BLaER1 treated with 17β-estradiol and CSF1 and Interleukin-3, amounts not matched to agents 10 nM and 100 nM (cell line): ENCODE data around the gene GOPC.
A peak's percentile ranks its signal among the peaks of the same experiment; 100 is the strongest.

Source experiments
- H3K27ac ChIP-seq, 11 experiments: shearing (Covaris generic); formaldehyde crosslinking; 2 replicates each; pipeline ENCODE4 v1.8.1; 2022
- H3K27me3 ChIP-seq, 11 experiments: shearing (Covaris generic); formaldehyde crosslinking; 2 replicates each; pipeline ENCODE4 v1.8.1; 2022
- H3K36me3 ChIP-seq, 11 experiments: shearing (Covaris generic); formaldehyde crosslinking; 2 replicates each; pipeline ENCODE4 v1.8.1; 2022
- H3K4me1 ChIP-seq, 10 experiments: shearing (Covaris generic); formaldehyde crosslinking; 2 replicates each; pipeline ENCODE4 v1.8.1; 2022
- H3K4me2 ChIP-seq, 11 experiments: shearing (Covaris generic); formaldehyde crosslinking; 2 replicates each; pipeline ENCODE4 v1.8.1; 2022
- H3K4me3 ChIP-seq, 10 experiments: shearing (Covaris generic); formaldehyde crosslinking; 2 replicates each; pipeline ENCODE4 v1.8.1; 2022
- H3K9ac ChIP-seq, 11 experiments: shearing (Covaris generic); formaldehyde crosslinking; 2 replicates each; pipeline ENCODE4 v1.8.1; 2022
- H3K9me3 ChIP-seq, 11 experiments: shearing (Covaris generic); formaldehyde crosslinking; replicated peaks in 1 of 11; 2 replicates each; pipeline ENCODE4 v1.8.1; 2022
- H4K20me1 ChIP-seq, 11 experiments: shearing (Covaris generic); formaldehyde crosslinking; 2 replicates each; pipeline ENCODE4 v1.8.1; 2022
- Cebpa-rat ChIP-seq, 11 experiments: shearing (Covaris generic); IDR thresholded peaks; 2 replicates each; pipeline ENCODE4 v1.8.1; 2022

The GOPC gene

DNA sequence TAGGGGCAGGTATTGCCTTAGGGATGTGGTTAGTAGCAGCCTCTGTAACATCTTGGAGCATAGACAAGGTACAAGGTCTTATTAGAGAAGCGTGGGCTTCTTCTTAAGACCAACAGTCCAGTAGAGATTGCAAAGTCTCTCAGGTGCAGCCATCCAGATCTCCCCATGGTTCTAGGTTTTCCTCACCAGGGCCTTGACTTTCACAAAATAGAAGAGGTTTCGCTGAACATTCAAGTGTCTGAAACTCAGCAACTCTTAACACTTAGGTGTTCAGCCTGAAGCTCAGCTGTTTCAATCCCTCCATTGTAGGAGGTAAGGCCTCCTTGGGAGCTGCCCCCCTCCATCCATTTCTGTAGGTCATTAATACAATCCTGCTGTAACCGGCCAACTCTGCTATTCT lies 44.4 kb downstream of the GOPC start:
- no peak overlapping the region for H3K27ac ChIP-seq
- no peaks in the 10 kb centered on the region for H3K9me3 ChIP-seq
- H3K4me3 ChIP-seq, result no peak overlapping the region
- H3K27me3 ChIP-seq, result no peaks in the 10 kb centered on the region
- H3K9ac ChIP-seq, result no peak overlapping the region
- peaks cover 3 to 13% (median 5%) of the 10 kb centered on the region in 10 experiments; a peak in 16 of 20 replicates for H3K4me1 ChIP-seq
- peaks cover 15 to 37% (median 32%) of the 10 kb centered on the region in 11 experiments for H3K36me3 ChIP-seq
- no peak for TF ChIP-seq Cebpa-rat (IDR thresholded peaks at IDR 0.05)
- 0 out of 22 replicates have a peak overlapping the region, but pooled peaks of 1 of the 11 experiments have one; percentile 16 for H3K4me2 ChIP-seq
- H4K20me1 ChIP-seq, result no peaks in the 10 kb centered on the region

DNA sequence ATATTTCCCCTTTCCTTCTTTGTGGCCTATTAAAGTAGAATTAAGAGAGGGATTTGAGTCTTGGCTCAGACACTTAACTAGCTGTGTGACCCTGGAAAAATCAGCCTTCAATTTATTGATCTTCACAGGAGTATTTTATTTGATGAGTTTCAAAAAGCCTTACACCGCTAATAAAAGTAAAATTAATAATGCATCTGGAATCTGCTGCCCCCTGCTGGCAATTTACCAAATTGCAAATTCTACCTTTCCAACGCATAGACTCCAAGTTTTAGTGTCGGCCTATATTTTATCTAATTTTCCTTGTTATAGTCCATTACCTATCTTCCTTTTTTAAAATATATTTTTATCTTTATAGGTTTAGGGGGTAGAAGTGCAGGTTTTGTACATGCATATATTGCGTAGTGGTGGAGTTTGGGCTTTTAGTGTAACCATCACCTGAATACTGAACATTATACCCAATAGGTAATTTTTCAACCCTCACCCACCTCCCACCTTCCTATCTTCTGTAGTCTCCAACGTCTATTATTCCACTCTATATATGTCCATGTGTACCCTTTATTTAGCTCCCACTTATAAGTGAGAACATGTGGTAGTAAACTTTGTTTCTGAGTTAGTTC lies 46.3 kb downstream of the GOPC start:
- H3K27me3 ChIP-seq, result no peaks in the 10 kb centered on the region
- no peak overlapping the region for H3K9ac ChIP-seq
- no peak overlapping the region for H3K4me2 ChIP-seq
- H3K4me1 ChIP-seq, result peaks cover 6 to 22% (median 10%) of the 10 kb centered on the region in 10 experiments; a peak in 16 of 20 replicates
- H3K9me3 ChIP-seq, result no peaks in the 10 kb centered on the region
- no peak for TF ChIP-seq Cebpa-rat (IDR thresholded peaks at IDR 0.05)
- no peak overlapping the region for H3K4me3 ChIP-seq
- H3K27ac ChIP-seq, result no peak overlapping the region
- no peaks in the 10 kb centered on the region for H4K20me1 ChIP-seq
- peaks cover 7 to 18% (median 13%) of the 10 kb centered on the region in 11 experiments; a peak in 15 of 22 replicates for H3K36me3 ChIP-seq

DNA sequence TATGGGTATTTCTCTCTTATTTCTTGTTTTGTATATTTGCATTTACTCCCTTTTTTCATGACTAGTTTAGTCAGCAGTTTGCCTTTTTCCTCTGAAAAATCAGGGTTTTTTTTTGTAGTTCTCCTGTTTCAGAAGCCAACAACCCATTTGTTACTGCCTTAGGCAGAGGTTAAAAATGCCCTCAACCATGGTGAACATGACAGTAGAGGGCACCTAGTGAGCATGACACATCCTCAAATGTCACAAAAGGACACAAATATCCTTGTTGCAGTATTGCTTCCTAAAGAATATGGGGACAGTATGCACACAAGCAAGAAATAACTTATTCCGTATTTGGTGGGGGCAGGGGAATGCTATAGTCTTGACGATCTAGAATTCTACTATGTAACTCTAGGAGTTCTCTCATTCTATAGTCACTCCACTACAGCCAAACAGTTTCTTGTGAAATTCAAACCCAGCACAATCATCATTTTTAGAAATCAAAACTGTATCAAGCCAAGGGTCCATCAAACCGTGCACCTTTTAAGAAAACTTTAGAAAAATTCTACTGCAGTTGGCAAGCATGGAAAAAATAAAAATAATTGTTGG lies 47.0 kb downstream of the GOPC start:
- no peak overlapping the region for H3K4me2 ChIP-seq
- H3K9me3 ChIP-seq, result no peaks in the 10 kb centered on the region

DNA sequence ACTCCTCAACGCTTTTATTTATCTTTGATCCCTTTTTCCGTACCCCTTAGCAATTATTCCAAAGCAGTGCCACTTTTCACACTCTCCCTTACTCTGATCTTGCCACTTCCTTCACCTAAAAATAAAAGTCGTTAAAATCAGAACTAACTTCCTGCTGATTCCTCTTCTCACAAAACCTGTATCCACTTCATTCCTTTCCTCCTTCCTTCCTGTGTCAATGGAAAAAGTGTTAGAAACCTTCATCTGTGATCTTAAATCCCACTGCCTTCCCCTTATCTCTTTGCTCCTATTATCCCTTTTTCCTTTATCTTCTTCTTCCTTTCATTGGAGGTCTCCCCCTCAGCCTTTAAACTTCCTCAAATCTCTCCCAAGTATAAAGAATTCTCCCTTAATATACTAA lies 49.2 kb downstream of the GOPC start:
- Histone ChIP-seq H3K4me3 (no peak overlapping the region), H3K9me3 (peaks cover 0 to 2% (median under 1%) of the 10 kb centered on the region in 11 experiments; a peak in 7 of 22 replicates), H3K9ac (no peak overlapping the region), H3K4me2 (peak overlapping the region in 10 of 11 experiments; percentile 13 to 59 (median 46); a peak in 18 of 22 replicates), H3K27me3 (peaks cover 0 to 3% (median 0%) of the 10 kb centered on the region in 11 experiments; a peak in 6 of 22 replicates), H3K36me3 (no peaks in the 10 kb centered on the region), H3K27ac (no peak overlapping the region), H3K4me1 (peaks cover 22 to 38% (median 25%) of the 10 kb centered on the region in 10 experiments), H4K20me1 (no peaks in the 10 kb centered on the region)
- no peak for TF ChIP-seq Cebpa-rat (IDR thresholded peaks at IDR 0.05)

More for the DNA sequence above, 47.0 kb downstream of the GOPC start:
- no peaks in the 10 kb centered on the region for H4K20me1 ChIP-seq
- no peaks in the 10 kb centered on the region for H3K27me3 ChIP-seq
- 0 out of 22 replicates have a peak overlapping the region, but pooled peaks of 1 of the 11 experiments have one; percentile 5 for H3K9ac ChIP-seq
- no peak overlapping the region for H3K4me3 ChIP-seq
- H3K27ac ChIP-seq, result no peak overlapping the region
- H3K36me3 ChIP-seq, result peaks cover 4 to 11% (median 10%) of the 10 kb centered on the region in 11 experiments; a peak in 14 of 22 replicates
- TF ChIP-seq Cebpa-rat (IDR thresholded peaks at IDR 0.05), result no peak
- H3K4me1 ChIP-seq, result peaks cover 6 to 22% (median 10%) of the 10 kb centered on the region in 10 experiments; a peak in 16 of 20 replicates

DNA sequence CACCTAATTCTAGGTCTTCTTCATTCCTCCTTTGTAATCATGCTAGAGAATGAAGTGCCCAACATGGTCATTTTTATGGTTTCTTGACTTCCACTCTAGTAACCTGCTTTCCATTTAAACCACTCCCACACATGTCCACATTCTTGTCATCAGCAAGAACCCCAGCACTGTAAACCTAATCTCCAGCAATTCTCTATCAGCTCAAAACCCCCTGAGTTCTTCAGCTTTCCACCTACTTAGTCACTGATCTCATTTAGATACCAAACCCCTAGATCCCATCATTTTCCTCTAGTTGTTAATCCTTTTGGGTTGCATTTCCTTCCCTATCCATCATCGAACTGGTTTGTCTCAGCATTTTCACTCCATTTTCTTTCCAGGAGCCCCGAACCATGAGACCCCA lies 49.7 kb downstream of the GOPC start:
- Histone ChIP-seq H4K20me1 (no peaks in the 10 kb centered on the region), H3K4me1 (peaks cover 23 to 43% (median 30%) of the 10 kb centered on the region in 10 experiments), H3K36me3 (no peaks in the 10 kb centered on the region), H3K27ac (no peak overlapping the region), H3K9me3 (peaks cover 0 to 7% (median 5%) of the 10 kb centered on the region in 11 experiments; a peak in 12 of 22 replicates), H3K4me3 (no peak overlapping the region), H3K4me2 (peak overlapping the region in 10 of 11 experiments; percentile 13 to 59 (median 46); a peak in 17 of 22 replicates), H3K27me3 (peaks cover 0 to 8% (median 2%) of the 10 kb centered on the region in 11 experiments; a peak in 6 of 22 replicates), H3K9ac (no peak overlapping the region)
- TF ChIP-seq Cebpa-rat (IDR thresholded peaks at IDR 0.05), result no peak

DNA sequence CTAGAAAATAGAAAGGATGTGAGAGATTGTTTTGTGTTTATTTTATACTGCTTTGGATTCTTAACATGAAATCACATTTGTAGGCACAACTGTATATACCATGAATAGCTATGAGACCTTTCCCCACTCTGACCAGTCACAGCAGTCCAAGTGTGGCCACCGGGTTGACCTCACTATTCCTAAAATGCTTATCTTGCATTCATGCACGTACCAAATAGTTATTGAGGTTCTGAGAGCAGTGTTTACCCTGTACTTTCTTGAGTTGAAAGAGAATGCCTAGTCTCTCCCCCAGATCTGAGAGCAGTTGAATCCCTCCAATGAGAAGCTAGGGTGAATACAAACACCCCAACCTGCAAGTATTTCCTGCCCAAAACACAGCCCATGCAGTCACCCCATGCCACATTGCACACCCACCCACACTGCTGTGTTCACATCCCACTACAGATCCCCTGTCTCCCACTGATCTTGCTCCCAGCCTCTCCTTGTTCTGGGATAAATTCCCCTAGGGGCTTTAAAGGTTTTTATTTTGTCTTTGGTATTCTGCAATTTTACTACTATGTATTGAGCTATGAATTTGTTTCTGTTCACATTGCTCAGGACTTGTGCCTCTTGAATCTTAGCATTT lies 51.6 kb downstream of the GOPC start:
- Histone ChIP-seq H3K9ac (no peak overlapping the region), H3K4me2 (no peak overlapping the region), H3K27ac (no peak overlapping the region), H3K36me3 (no peaks in the 10 kb centered on the region), H3K27me3 (peaks cover 0 to 10% (median 5%) of the 10 kb centered on the region in 11 experiments; a peak in 6 of 22 replicates), H3K4me3 (no peak overlapping the region), H3K9me3 (peaks cover 0 to 8% (median 5%) of the 10 kb centered on the region in 11 experiments; a peak in 12 of 22 replicates), H3K4me1 (peaks cover 25 to 48% (median 33%) of the 10 kb centered on the region in 10 experiments), H4K20me1 (no peaks in the 10 kb centered on the region)
- no peak for TF ChIP-seq Cebpa-rat (IDR thresholded peaks at IDR 0.05)

DNA sequence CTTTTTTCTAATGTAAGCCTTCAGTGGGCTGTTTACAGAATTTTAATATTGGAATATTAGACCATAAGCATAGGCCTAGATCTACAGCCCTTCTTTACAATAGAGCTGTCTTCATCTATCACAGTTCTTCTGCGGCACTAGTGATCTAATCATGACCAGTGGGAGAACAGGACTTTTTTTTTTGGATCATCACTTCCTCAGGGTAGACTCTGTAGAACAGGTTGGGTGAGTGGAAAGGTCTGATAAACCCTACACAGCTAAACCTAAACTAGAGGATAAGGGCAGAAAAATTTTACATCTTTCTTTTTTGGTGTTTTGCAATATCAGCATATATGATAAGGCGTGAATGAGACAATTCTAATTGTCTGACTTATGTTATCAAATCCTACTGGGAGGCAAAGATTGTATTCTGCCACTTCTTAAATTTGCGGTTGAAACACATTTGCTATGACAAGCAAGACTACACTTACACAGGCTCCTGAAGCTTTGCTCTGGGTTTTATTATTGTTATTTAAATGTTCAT lies 52.2 kb downstream of the GOPC start:
- Histone ChIP-seq H3K27me3 (peaks cover 0 to 10% (median 5%) of the 10 kb centered on the region in 11 experiments; a peak in 6 of 22 replicates), H3K4me3 (no peak overlapping the region), H4K20me1 (no peaks in the 10 kb centered on the region), H3K9ac (no peak overlapping the region), H3K36me3 (no peaks in the 10 kb centered on the region), H3K4me1 (peaks cover 25 to 48% (median 33%) of the 10 kb centered on the region in 10 experiments), H3K4me2 (0 out of 22 replicates have a peak overlapping the region, but pooled peaks of 1 of the 11 experiments have one; percentile 69), H3K27ac (no peak overlapping the region), H3K9me3 (peaks cover 0 to 8% (median 5%) of the 10 kb centered on the region in 11 experiments; a peak in 12 of 22 replicates)
- no peak for TF ChIP-seq Cebpa-rat (IDR thresholded peaks at IDR 0.05)

DNA sequence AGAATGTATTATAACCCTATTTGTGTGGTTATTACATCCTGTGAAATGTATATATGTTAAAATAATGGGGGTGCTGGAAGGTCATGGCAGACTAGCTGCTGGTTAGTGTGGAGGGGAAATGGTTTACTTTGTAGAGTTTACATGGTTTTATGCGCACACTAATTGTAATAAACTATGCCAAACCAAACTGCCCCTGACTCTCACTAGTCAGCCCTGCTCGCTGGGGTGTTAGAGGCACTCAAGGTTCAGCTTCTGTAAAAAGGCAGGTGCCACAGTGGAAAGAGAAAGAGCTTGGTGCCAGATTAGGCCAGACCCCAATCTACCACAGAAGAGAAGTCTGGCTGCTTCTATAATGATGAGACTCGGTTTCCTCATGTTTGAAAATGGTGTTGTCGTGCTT lies 52.7 kb downstream of the GOPC start:
- Histone ChIP-seq H3K4me1 (peaks cover 25 to 48% (median 33%) of the 10 kb centered on the region in 10 experiments), H4K20me1 (no peaks in the 10 kb centered on the region), H3K4me3 (no peak overlapping the region), H3K9me3 (peaks cover 0 to 8% (median 5%) of the 10 kb centered on the region in 11 experiments; a peak in 12 of 22 replicates), H3K4me2 (peak overlapping the region in 5 of 11 experiments; percentile 6 to 69 (median 40); a peak in 5 of 22 replicates), H3K27me3 (peaks cover 0 to 10% (median 5%) of the 10 kb centered on the region in 11 experiments; a peak in 6 of 22 replicates), H3K27ac (no peak overlapping the region), H3K9ac (no peak overlapping the region), H3K36me3 (no peaks in the 10 kb centered on the region)
- TF ChIP-seq Cebpa-rat (IDR thresholded peaks at IDR 0.05), result no peak
